Caco-2 (cell line): ENCODE results near the gene MORC2. TPM values are rescaled to one million over a fixed set of nuclear protein-coding genes. Genes with fewer than 3 reads are reported as not detected.

Experiments used
- Bru-seq: library from RNA; stranded (reverse); fragments of 400-500 nt; gene quantifications from one replicate; lab custom pipeline; 2021; lab: Mats Ljungman, UMichigan
- BruChase-seq, 2 experiments: library from RNA; stranded (reverse); fragments of 400-500 nt; gene quantifications; one replicate each; lab custom pipeline; 2021; lab: Mats Ljungman, UMichigan
- BruUV-seq: library from RNA; stranded (reverse); fragments of 400-500 nt; replicated peaks from 2 replicates; lab custom pipeline; 2021; lab: Mats Ljungman, UMichigan
- CTCF ChIA-PET: fragments of 300-600 bp; sonication (Branson Sonifier 250); formaldehyde crosslinking; loops from one replicate; lab custom pipeline; 2022; ENCODE audit warnings: antibody characterized with exemption; lab: Charles Lee
- POLR2A ChIA-PET: fragments of 300-600 bp; sonication (Branson Sonifier 250); formaldehyde crosslinking; loops from one replicate; lab custom pipeline; 2022; ENCODE audit warnings: antibody characterized with exemption; lab: Charles Lee
- DNase-seq, 2 experiments: peaks; one replicate each; pipeline versions ENCODE4 v3.0.0 to v3.0.0-alpha.2; 2020 to 2022
- H3K27me3 ChIP-seq: replicated peaks from 2 replicates; pipeline ENCODE4 v1.6.0; 2011; ENCODE audit warnings: low read length; ENCODE audit not compliant: control insufficient read depth, insufficient read depth
- H3K36me3 ChIP-seq: 2 replicates; pipeline ENCODE4 v1.5.1; 2011; ENCODE audit warnings: low read length; ENCODE audit not compliant: control insufficient read depth, insufficient read depth
- H3K4me1 ChIP-seq: fragments of 250-450 bp; sonication (Bioruptor Pico); 2 replicates; pipeline ENCODE4 v1.5.1; 2020; ENCODE audit warnings: mild to moderate bottlenecking
- H3K4me3 ChIP-seq: 2 replicates; pipeline ENCODE4 v1.5.1; 2011; ENCODE audit warnings: low read depth, mild to moderate bottlenecking, control low read depth, low read length
- H3K9me3 ChIP-seq: fragments of 250-450 bp; sonication (Bioruptor Pico); 2 replicates; pipeline ENCODE4 v1.5.1; 2020; ENCODE audit warnings: mild to moderate bottlenecking, moderate library complexity
- H3K27ac Mint-ChIP-seq: one replicate; pipeline ENCODE4 v1.8.0; 2022; ENCODE audit warnings: mixed read lengths; ENCODE audit not compliant: unreplicated experiment
- H3K27me3 Mint-ChIP-seq: one replicate; pipeline ENCODE4 v1.8.0; 2022; ENCODE audit warnings: mixed read lengths; ENCODE audit not compliant: insufficient read depth, unreplicated experiment
- H3K36me3 Mint-ChIP-seq: one replicate; pipeline ENCODE4 v1.8.0; 2022; ENCODE audit warnings: mild to moderate bottlenecking, mixed read lengths; ENCODE audit not compliant: insufficient read depth, unreplicated experiment
- H3K4me1 Mint-ChIP-seq: one replicate; pipeline ENCODE4 v1.8.0; 2022; ENCODE audit warnings: low read depth, mixed read lengths; ENCODE audit not compliant: unreplicated experiment
- H3K4me3 Mint-ChIP-seq: one replicate; pipeline ENCODE4 v1.8.0; 2022; ENCODE audit warnings: mild to moderate bottlenecking, moderate library complexity, mixed read lengths; ENCODE audit not compliant: unreplicated experiment
- H3K9me3 Mint-ChIP-seq: one replicate; pipeline ENCODE4 v1.8.0; 2022; ENCODE audit warnings: mixed read lengths; ENCODE audit not compliant: unreplicated experiment
- CTCF ChIP-seq, 2 experiments: fragments of 200-600 bp in 1 of 2; IDR thresholded peaks; 1 replicate in 1 of 2; 2 replicates in 1 of 2; pipeline versions ENCODE4 v1.5.1 to v1.8.0; 2011 to 2022; ENCODE audit warnings: antibody characterized with exemption in 1 of 2, control low read depth in 1 of 2, inconsistent platforms in 1 of 2, low read depth in 1 of 2, low read length in 1 of 2, mild to moderate bottlenecking in 1 of 2, moderate library complexity in 1 of 2; ENCODE audit not compliant: insufficient read depth in 1 of 2, severe bottlenecking in 1 of 2, unreplicated experiment in 1 of 2
- intact Hi-C: fragments of 100-400 bp; cut with micrococcal nuclease; formaldehyde crosslinking; loops from one replicate; pipeline ENCODE4 v1.10.0; 2022; ENCODE audit not compliant: unreplicated experiment
- long read RNA-seq: library from polyadenylated mRNA; stranded (forward); transcript quantifications from one replicate; pipeline ENCODE4 v2.0.0, GENCODE V29; 2022
- total RNA-seq: library from RNA; stranded (reverse); gene quantifications from 2 replicates; pipeline ENCODE4 v1.2.3, GENCODE V29; 2022

The MORC2 gene
- total RNA-seq (44.9 and 49.9 TPM in 2 replicates), Bru-seq, nascent RNA (percentile 85 among the genes with signal in this experiment), BruChase-seq, experiment 1, labeled RNA remaining after a 2-hour chase (percentile 87 among the genes with signal in this experiment), BruChase-seq, experiment 2, labeled RNA remaining after a 6-hour chase (percentile 86 among the genes with signal in this experiment)
- long read RNA-seq, full-length matches to known transcripts: 23 of 53 reads
- long read RNA-seq, partial matches to known transcripts: 8 of 53 reads
- long read RNA-seq, other reads (novel, unspliced or antisense): 22 of 53 reads

- ChIA-PET POLR2A (interaction anchor here (0.6 to 4.3 kb wide), 20 partner anchors 10 to 377 kb away, joined by 3 to 60 read pairs (median 4); partner anchors contain the start of genes PES1, SELENOM and SMTN), CTCF (interaction anchor here (0.6 to 1.9 kb wide), 9 partner anchors 23 to 324 kb away, joined by 3 to 12 read pairs (median 3); partner anchors contain the start of genes PIK3IP1, SELENOM and SMTN)
- BruUV-seq: TSS peak; percentile 37
- intact Hi-C loops: loop anchor here (10.0 kb wide), 1 partner anchor 267 kb away; no protein-coding TSS in a partner anchor
- DNase-seq: peak; percentile 82 to 83
- Mint-ChIP-seq H3K4me3 (peak within 1 kb of the TSS; percentile 96), H3K9me3 (no peaks in the 10 kb centered on the region), H3K4me1 (no peaks in the 10 kb centered on the region), H3K27me3 (no peaks in the 10 kb centered on the region), H3K27ac (peak within 1 kb of the TSS; percentile 98), H3K36me3 (peaks cover 56% of the 10 kb centered on the region)
- Histone ChIP-seq H3K9me3 (no peaks in the 10 kb centered on the region), H3K4me3 (peak within 1 kb of the TSS; percentile 57), H3K4me1 (peaks cover 20% of the 10 kb centered on the region), H3K27me3 (no peaks in the 10 kb centered on the region), H3K36me3 (peaks cover 7% of the 10 kb centered on the region)
- no peak for TF ChIP-seq CTCF (IDR thresholded peaks at IDR 0.05; ENCODE audit: insufficient read depth in 1 of 2, low read depth in 1 of 2, low read length in 1 of 2, severe bottlenecking in 1 of 2, unreplicated experiment in 1 of 2)
Measured at GRCh38 chr22:30968015-30968923, at the start of gene MORC2. TSS of gene MORC2 (minus strand) at chr22:30968774. CDS start at chr22:30967889, 885 bp downstream.

- peaks cover 3% of the 10 kb centered on the region; the same call in 1 of the 2 replicates for H3K9me3 ChIP-seq
- Mint-ChIP-seq H3K9me3 (no peaks in the 10 kb centered on the region), H3K4me1 (no peaks in the 10 kb centered on the region), H3K4me3 (no peak overlapping the region), H3K36me3 (no peaks in the 10 kb centered on the region), H3K27me3 (peaks cover 2% of the 10 kb centered on the region), H3K27ac (no peak overlapping the region)
- TF ChIP-seq CTCF (IDR thresholded peaks at IDR 0.05; ENCODE audit: insufficient read depth in 1 of 2, low read depth in 1 of 2, low read length in 1 of 2, severe bottlenecking in 1 of 2, unreplicated experiment in 1 of 2): no peak
- intact Hi-C loops: no loop called here
- H3K27me3 ChIP-seq: no peaks in the 10 kb centered on the region
- POLR2A ChIA-PET: no interaction called here
- no TSS peak for BruUV-seq
- CTCF ChIA-PET: no interaction called here
- H3K4me1 ChIP-seq: no peaks in the 10 kb centered on the region
- no peaks in the 10 kb centered on the region for H3K36me3 ChIP-seq
- no peak overlapping the region for H3K4me3 ChIP-seq
- no peak for DNase-seq
Measured at GRCh38 chr22:31005535-31005934, 37.0 kb upstream of the MORC2 start.
